Umbilical cord (tissue), 2 donors: ENCODE measurements around the gene BLOC1S3. TPM values are rescaled to one million over a fixed set of nuclear protein-coding genes. Genes with fewer than 3 reads are reported as not detected.
A peak's percentile ranks its signal among the peaks of the same experiment; 100 is the strongest.

Experiments used
- DNase-seq: peaks from one replicate; pipeline ENCODE4 v3.0.0-alpha.2; 2015; ENCODE audit warnings: low spot score
- total RNA-seq: library from RNA; depleted of rRNA; stranded (reverse); fragments of >200 nt; gene quantifications from one replicate; pipeline ENCODE4 v1.2.3, GENCODE V29; 2014; ENCODE audit warnings: low replicate concordance; ENCODE audit not compliant: insufficient read depth

BLOC1S3 gene
- total RNA-seq, 1 donor from 2014 or later, result 0.72 TPM

- no peak for DNase-seq
These were observed 16.6 kb upstream of the BLOC1S3 start for GRCh38 chr19:45161738-45162607.

- no peak for DNase-seq
These were observed 15.9 kb upstream of the BLOC1S3 start for GRCh38 chr19:45162608-45163143.

- no peak for DNase-seq
These were observed 15.4 kb upstream of the BLOC1S3 start for GRCh38 chr19:45163156-45163555.

- DNase-seq, result no peak
These were observed 14.7 kb upstream of the BLOC1S3 start for GRCh38 chr19:45163751-45164460.

- peak; percentile 93 for DNase-seq
These were observed 13.8 kb upstream of the BLOC1S3 start for GRCh38 chr19:45164577-45165335.

- DNase-seq, result no peak
These were observed 11.8 kb upstream of the BLOC1S3 start for GRCh38 chr19:45166723-45167252.

- DNase-seq, result no peak
These were observed 9.7 kb upstream of the BLOC1S3 start for GRCh38 chr19:45168767-45169351.

GRCh38 chr19:45169602-45170001 is 9.0 kb upstream of the BLOC1S3 start:
- no peak for DNase-seq

- no peak for DNase-seq
These were observed 8.2 kb upstream of the BLOC1S3 start for GRCh38 chr19:45170146-45171106.

- DNase-seq, result no peak
These were observed 7.4 kb upstream of the BLOC1S3 start for GRCh38 chr19:45171211-45171623.

- DNase-seq, result no peak
These were observed 6.4 kb upstream of the BLOC1S3 start for GRCh38 chr19:45172173-45172572.

- DNase-seq, result no peak
These were observed 5.9 kb upstream of the BLOC1S3 start for GRCh38 chr19:45172611-45173208.

GRCh38 chr19:45173816-45174215 is 4.8 kb upstream of the BLOC1S3 start:
- DNase-seq, result no peak

- no peak for DNase-seq
These were observed 2.9 kb upstream of the BLOC1S3 start for GRCh38 chr19:45175515-45176345.

- DNase-seq, result no peak
These were observed 745 bp upstream of the BLOC1S3 start, which contains the start of gene TRAPPC6A for GRCh38 chr19:45177817-45178261. TSS of gene TRAPPC6A (minus strand) at chr19:45178237. CDS start at chr19:45178218, 19 bp downstream.

- DNase-seq, result no peak
These were observed 698 bp downstream of the BLOC1S3 start for GRCh38 chr19:45179072-45179891.

GRCh38 chr19:45179892-45180370 is 1.3 kb downstream of the BLOC1S3 start:
- no peak for DNase-seq
